NT2/D1 (cell line): Measurements from ENCODE around the gene ARSG.
"Not testable (repeated sequence)": the region's sequence is repeated elsewhere in the genome, so short reads cannot be mapped to it uniquely, and the experiment has no call there.

ENCODE experiments used
- DNase-seq: peaks from one replicate; pipeline ENCODE4 v3.0.0-alpha.2; 2011; ENCODE audit warnings: low read depth, low spot score
- H3K27me3 ChIP-seq: 2 replicates; pipeline ENCODE4 v1.6.0; 2011; ENCODE audit warnings: mild to moderate bottlenecking; ENCODE audit not compliant: insufficient read length, insufficient read depth
- H3K36me3 ChIP-seq: 2 replicates; pipeline ENCODE4 v1.6.1; 2011; ENCODE audit warnings: mild to moderate bottlenecking, low read length, mixed read lengths; ENCODE audit not compliant: insufficient read depth, insufficient read length
- H3K4me1 ChIP-seq: 2 replicates; pipeline ENCODE4 v1.5.1; 2011; ENCODE audit not compliant: insufficient read depth, insufficient read length
- H3K4me3 ChIP-seq: 2 replicates; pipeline ENCODE4 v1.5.1; 2011; ENCODE audit warnings: low read depth; ENCODE audit not compliant: insufficient read length
- H3K9ac ChIP-seq: 2 replicates; pipeline ENCODE4 v1.6.0; 2011; ENCODE audit warnings: low read depth; ENCODE audit not compliant: insufficient read length
- H3K9me3 ChIP-seq: 2 replicates; pipeline ENCODE4 v1.5.1; 2011; ENCODE audit warnings: mild to moderate bottlenecking, low read length; ENCODE audit not compliant: insufficient read depth
- SUZ12 ChIP-seq: IDR thresholded peaks from 2 replicates; pipeline ENCODE4 v1.6.1; 2011; ENCODE audit not compliant: insufficient read length, insufficient read depth; ENCODE audit errors: extremely low read depth
- YY1 ChIP-seq: IDR thresholded peaks from 2 replicates; pipeline ENCODE4 v1.6.1; 2011; ENCODE audit not compliant: insufficient read length, insufficient read depth
- ZNF274 ChIP-seq: IDR thresholded peaks from 2 replicates; pipeline ENCODE4 v1.6.1; 2011; ENCODE audit warnings: mild to moderate bottlenecking, low read depth, low read length

ARSG gene

GRCh38 chr17:68327823-68328557 is 36.7 kb downstream of the ARSG start:
- H3K36me3 ChIP-seq, result no peaks in the 10 kb centered on the region
- no peak overlapping the region for H3K9ac ChIP-seq
- no peaks in the 10 kb centered on the region for H3K27me3 ChIP-seq
- TF ChIP-seq ZNF274 (no peak), YY1 (no peak), SUZ12 (no peak)
- H3K4me1 ChIP-seq, result peaks cover 4% of the 10 kb centered on the region
- H3K9me3 ChIP-seq, result peaks cover 21% of the 10 kb centered on the region; the same call in 1 of the 2 replicates
- no peak overlapping the region for H3K4me3 ChIP-seq
- no peak for DNase-seq

- TF ChIP-seq SUZ12 (no peak), YY1 (no peak), ZNF274 (no peak)
- no peaks in the 10 kb centered on the region for H3K36me3 ChIP-seq
- no peak overlapping the region for H3K4me3 ChIP-seq
- H3K9me3 ChIP-seq, result peaks cover 21% of the 10 kb centered on the region; the same call in 1 of the 2 replicates
- no peak for DNase-seq
- no peak overlapping the region for H3K9ac ChIP-seq
- peaks cover 4% of the 10 kb centered on the region for H3K4me1 ChIP-seq
- H3K27me3 ChIP-seq, result no peaks in the 10 kb centered on the region
Measured at GRCh38 chr17:68328676-68329075, 37.4 kb downstream of the ARSG start.

- Histone ChIP-seq H3K27me3 (no peaks in the 10 kb centered on the region), H3K9ac (no peak overlapping the region), H3K4me3 (no peak overlapping the region), H3K9me3 (peaks cover 21% of the 10 kb centered on the region; the same call in 1 of the 2 replicates), H3K36me3 (no peaks in the 10 kb centered on the region), H3K4me1 (peaks cover 4% of the 10 kb centered on the region)
- no peak for DNase-seq
- no peak for TF ChIP-seq SUZ12
- TF ChIP-seq YY1, result no peak
- TF ChIP-seq ZNF274, result no peak
Measured at GRCh38 chr17:68329331-68329730, 38.0 kb downstream of the ARSG start.

DNA sequence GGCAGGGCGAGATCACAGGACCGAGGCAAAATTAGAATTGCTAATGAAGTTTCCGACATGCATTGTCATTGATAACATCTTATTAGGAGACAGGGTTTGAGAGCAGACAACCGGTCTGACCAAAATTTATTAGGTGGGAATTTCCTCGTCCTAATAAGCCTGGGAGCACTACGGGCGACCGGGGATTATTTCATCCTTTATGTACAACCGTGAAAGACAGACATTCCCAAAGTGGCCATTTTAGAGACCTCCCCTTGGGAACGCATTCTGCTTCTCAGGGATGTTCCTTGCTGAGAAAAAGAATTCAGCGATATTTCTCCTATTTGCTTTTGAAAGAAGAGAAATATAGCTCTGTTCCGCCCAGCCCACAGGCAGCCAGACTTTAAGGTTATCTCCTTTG is 40.6 kb downstream of the ARSG start:
- H3K9me3 ChIP-seq, result peaks cover 21% of the 10 kb centered on the region; the same call in 1 of the 2 replicates

DNA sequence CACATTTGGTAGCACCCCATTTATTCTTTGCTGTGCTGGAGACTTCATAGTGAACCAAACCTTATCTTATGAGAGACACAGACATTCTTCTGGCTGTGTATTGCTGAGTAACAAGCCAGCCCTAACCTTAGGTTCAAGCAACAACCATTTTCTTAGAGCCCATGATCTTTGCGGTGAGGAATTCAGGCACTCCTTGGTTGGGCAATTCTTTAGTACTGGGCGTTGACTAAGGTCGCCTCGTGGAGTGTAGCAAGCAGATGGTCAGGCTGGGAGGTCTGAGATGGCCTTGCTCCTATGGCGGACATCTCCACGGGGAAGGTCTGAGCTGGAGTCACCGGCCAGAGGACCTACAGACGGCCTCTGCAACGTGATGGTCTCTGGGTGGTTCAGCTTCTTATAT is 43.1 kb downstream of the ARSG start:
- TF ChIP-seq YY1 (no peak), ZNF274 (no peak), SUZ12 (no peak)
- no peaks in the 10 kb centered on the region for H3K27me3 ChIP-seq
- DNase-seq, result no peak
- H3K4me1 ChIP-seq, result no peaks in the 10 kb centered on the region
- H3K36me3 ChIP-seq, result no peaks in the 10 kb centered on the region
- no peak overlapping the region for H3K4me3 ChIP-seq
- peaks cover 21% of the 10 kb centered on the region; the same call in 1 of the 2 replicates for H3K9me3 ChIP-seq
- H3K9ac ChIP-seq, result no peak overlapping the region

More for the DNA sequence above, 40.6 kb downstream of the ARSG start:
- not testable (repeated sequence) for H3K4me3 ChIP-seq, H3K36me3 ChIP-seq, H3K27me3 ChIP-seq, H3K9ac ChIP-seq, DNase-seq, H3K4me1 ChIP-seq

DNA sequence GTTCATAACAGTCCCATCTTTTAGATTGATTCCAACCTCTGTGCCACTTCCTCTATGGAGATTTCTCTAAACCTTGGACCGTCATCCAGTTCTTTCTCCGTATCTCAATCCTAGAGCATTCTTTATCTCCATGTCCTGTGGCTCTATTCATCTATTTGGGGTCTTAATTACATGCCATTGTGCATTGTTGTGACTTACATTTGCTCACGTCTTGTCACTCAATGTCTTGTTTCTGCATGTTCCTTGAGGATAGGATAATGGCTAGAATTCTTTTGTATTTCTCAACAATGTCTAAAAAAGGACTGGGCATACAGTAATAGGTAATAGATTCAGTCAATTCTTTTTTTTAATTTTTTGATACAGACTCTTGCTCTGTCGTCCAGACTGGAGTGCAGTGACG is 50.2 kb downstream of the ARSG start:
- no peak for DNase-seq
- TF ChIP-seq ZNF274 (no peak), SUZ12 (no peak), YY1 (no peak)
- no peaks in the 10 kb centered on the region for H3K36me3 ChIP-seq
- no peaks in the 10 kb centered on the region for H3K27me3 ChIP-seq
- H3K9me3 ChIP-seq, result no peaks in the 10 kb centered on the region
- peaks cover 4% of the 10 kb centered on the region for H3K4me1 ChIP-seq
- H3K4me3 ChIP-seq, result no peak overlapping the region
- H3K9ac ChIP-seq, result no peak overlapping the region

DNA sequence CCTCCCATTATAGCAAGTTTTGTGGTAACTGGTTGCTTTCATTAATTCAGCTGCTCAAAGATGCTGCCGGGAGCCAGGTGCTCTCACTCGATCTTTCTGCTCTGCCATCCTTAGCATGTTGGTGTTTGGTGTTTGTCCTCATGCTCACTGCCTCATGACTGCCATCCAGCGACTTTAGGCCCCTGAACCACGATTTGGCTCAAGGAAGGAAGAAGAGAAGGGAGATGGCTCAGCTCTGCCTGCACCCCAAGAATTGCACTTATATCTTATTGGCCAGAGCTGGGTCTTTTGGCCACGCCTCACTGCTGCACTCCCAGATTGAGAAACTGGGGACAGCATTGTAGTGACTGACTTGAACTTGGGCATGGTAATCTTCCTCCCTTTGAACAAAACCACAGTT is 52.7 kb downstream of the ARSG start:
- Histone ChIP-seq H3K27me3 (no peaks in the 10 kb centered on the region), H3K9me3 (no peaks in the 10 kb centered on the region), H3K36me3 (no peaks in the 10 kb centered on the region), H3K4me1 (peaks cover 4% of the 10 kb centered on the region), H3K4me3 (no peak overlapping the region), H3K9ac (no peak overlapping the region)
- no peak for TF ChIP-seq YY1
- DNase-seq, result no peak

DNA sequence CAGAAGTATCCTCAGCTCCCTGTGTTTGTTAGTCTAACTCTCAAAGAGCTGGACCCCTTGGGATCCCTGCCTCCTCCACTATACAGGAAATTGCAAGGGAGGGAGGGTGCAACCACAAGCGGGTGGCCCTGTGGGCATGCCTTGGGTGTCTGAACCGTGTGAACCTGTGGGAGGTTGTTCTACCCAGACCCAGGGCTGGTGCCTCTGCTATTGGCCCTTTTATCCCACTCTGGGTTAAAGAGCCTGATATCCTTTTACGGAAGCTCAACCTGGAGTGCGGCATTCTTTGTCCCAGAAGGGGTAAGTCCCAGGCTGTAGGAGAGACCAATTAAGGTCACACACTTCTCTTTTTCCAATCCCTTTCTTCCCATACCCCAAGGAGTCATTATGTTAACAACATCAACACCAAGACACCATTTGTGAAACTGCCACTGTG is 53.4 kb downstream of the ARSG start:
- Histone ChIP-seq H3K4me3 (no peak overlapping the region), H3K9me3 (no peaks in the 10 kb centered on the region), H3K9ac (no peak overlapping the region), H3K36me3 (no peaks in the 10 kb centered on the region), H3K4me1 (peaks cover 4% of the 10 kb centered on the region), H3K27me3 (no peaks in the 10 kb centered on the region)
- no peak for TF ChIP-seq SUZ12
- no peak for TF ChIP-seq YY1
- TF ChIP-seq ZNF274, result no peak
- DNase-seq, result no peak
